Measurements from ENCODE around the gene FAM120A.

DNA sequence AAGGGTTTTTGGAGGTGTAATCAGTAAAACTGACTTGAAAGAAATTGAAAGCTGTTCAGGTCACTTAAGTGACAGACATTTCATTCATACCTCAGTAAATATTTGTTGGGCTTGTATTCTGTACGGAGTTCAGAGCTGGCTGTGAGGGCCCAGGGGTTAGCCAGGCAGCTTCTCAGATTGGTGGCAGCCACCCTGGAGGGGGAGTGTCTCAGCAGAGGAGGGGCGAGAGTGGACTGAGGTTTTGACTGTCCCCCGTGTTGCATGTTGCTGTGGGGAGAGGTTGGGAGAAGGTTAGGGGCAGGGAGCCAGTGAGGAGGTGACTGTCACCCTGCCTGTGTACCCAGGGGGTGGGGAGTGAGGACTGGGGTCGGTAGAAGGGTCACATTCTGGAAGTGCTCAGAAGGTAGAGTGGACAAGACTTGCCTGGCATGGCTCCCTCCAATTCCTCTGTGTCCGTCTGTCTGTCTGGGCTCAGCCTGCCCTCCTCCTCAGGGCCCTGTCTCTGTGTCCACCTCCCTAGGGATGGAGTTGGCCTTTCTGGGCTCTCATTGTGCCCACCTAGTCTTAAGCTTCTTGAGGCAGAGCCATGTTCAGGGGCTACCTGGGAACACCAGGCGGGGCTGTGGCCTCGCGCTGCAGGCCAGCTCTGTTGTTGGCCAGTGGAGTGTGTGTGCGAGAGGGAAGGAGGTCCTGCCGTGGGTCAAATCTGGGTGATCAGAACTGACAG is 129.3 kb downstream of the FAM120A start:
- TF ChIP-seq CTCF (IDR thresholded peaks at IDR 0.05) (no peak), MAX (CRISPR knock-in tag; IDR thresholded peaks at IDR 0.05) (no peak), ATF3 (CRISPR knock-in tag; conservative IDR thresholded peaks at IDR 0.05) (no peak)

All from WTC11 (cell line).